HL-60 (cell line): Measurements from ENCODE around the gene BBOX1.

ENCODE experiments used
- CTCF ChIP-seq: IDR thresholded peaks from one replicate; pipeline ENCODE4 v1.5.1; 2011; ENCODE audit warnings: low read length, control low read depth, inconsistent platforms; ENCODE audit not compliant: insufficient read depth
- POLR2AphosphoS5 ChIP-seq: IDR thresholded peaks from 2 replicates; pipeline ENCODE4 v1.6.1; 2012; ENCODE audit warnings: low read depth

DNA sequence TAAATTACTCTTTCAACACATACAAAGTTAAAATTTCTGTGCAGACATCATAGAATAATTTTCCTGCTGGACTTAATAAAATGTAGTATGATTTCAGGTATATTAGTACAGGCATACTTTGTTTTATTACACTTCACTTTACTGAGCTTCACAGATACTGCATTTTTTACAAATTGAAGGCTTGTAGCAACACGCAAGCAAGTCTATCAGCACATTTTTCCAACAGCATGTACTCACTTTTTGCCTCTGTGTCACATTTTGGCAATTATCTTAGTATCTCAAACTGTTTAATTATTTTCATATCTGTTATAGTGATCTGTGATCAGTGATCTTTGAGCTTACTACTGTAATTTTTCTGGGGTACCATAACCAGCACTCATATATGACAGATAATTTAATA is 44.5 kb downstream of the BBOX1 start:
- TF ChIP-seq POLR2AphosphoS5 (no peak), CTCF (no peak)
